HG02973 (cell line): ENCODE data around the gene ABCA1.

Experiments used
- ATAC-seq: cut with Tn5 transposase; IDR thresholded peaks from one replicate; pipeline ENCODE4 v1.9.1; 2021; ENCODE audit warnings: moderate library complexity; ENCODE audit not compliant: unreplicated experiment

ABCA1 gene

GRCh38 chr9:104850786-104851545, 77.0 kb downstream of the ABCA1 start:
- ATAC-seq: no peak

- no peak for ATAC-seq
Measured at GRCh38 chr9:104849023-104849422, 78.9 kb downstream of the ABCA1 start.

DNA sequence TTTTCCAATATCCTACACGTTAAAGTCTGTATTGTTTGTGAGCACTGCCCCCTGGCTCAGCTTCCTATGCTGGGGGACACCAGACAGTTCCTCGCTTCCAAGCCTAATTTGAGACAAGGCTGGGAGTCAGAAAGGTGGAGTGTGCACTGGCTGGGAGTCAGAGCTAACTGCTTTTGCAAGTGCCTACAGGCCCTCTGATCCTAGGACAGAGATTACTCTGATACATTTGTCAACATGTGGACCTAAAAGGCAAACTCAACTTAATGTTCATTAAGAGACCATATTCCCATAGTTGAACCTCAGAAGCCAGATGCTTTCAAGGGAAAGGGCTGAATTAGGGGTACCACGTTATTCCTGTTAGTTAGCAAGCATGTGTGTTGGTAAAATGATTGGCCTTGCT, 83.2 kb downstream of the ABCA1 start:
- no peak for ATAC-seq

- no peak for ATAC-seq
Measured at GRCh38 chr9:104843644-104844240, 84.2 kb downstream of the ABCA1 start.

DNA sequence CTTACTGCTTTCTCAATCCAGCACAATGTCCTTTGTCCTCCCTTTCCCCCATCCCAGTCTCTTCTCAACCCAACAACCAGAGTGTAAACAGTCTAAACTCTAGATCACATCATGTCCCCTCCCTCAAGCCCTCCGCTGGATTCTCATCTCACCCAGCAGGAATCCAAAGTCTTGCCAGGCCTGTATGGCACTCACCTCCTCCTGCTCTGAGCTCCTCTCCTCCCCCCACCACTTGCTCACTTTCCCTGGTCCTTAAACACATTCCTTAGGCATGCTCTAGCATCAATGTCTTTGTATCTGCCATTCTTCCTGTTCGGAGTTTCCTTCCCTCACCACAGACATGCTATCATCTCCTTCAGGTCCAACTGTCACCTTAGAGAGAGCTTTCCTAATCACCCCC, 85.3 kb downstream of the ABCA1 start:
- no peak for ATAC-seq

- no peak for ATAC-seq
Measured at GRCh38 chr9:104841601-104842141, 86.3 kb downstream of the ABCA1 start.

GRCh38 chr9:104838958-104839357, 89.0 kb downstream of the ABCA1 start:
- ATAC-seq: no peak

DNA sequence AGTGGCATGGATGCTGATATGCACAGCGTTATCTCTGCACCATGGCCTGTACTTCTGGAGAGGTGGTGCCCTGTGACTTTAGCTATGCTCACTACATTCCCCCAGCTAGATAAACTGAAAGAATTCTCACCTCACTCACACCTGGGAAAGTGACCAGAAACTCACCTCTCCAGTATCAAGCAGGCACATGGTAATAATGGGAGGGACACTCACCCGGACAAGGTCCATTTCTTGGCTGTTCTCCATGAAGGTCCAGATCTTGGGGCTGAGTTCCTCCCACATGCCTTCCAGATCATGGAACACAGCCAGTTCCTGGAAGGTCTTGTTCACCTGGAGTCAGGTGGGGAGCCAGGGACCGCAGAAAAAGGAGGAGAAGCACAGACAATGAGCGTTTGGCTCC, 91.2 kb downstream of the ABCA1 start:
- no peak for ATAC-seq

- no peak for ATAC-seq
Measured at GRCh38 chr9:104836235-104836634, 91.7 kb downstream of the ABCA1 start.

GRCh38 chr9:104835161-104835560, 92.8 kb downstream of the ABCA1 start:
- ATAC-seq: no peak

- no peak for ATAC-seq
Measured at GRCh38 chr9:104833696-104834095, 94.3 kb downstream of the ABCA1 start.

GRCh38 chr9:104831681-104832080, 96.3 kb downstream of the ABCA1 start:
- no peak for ATAC-seq

DNA sequence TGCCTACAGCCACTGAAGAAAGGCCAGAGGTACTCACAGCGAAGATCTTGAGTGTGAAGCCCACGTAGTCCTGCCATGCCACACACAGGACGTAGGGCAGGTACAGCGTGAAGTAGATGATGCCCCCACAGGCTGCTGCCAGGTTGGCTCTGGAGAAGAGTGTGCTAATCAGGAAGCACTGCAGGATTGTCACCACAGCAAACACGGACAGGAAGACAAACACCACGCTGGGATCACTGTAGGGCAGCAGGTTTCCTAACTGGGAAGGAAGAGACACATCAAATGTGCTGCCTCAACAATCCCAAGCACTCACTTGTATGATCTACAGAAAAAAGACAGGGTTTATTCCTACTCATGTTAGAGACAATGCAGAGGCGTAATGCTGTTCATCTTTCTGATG, 101.0 kb downstream of the ABCA1 start:
- ATAC-seq: no peak

GRCh38 chr9:104826079-104826775, 101.7 kb downstream of the ABCA1 start:
- ATAC-seq: no peak

- no peak for ATAC-seq
Measured at GRCh38 chr9:104820336-104820735, 107.6 kb downstream of the ABCA1 start.

DNA sequence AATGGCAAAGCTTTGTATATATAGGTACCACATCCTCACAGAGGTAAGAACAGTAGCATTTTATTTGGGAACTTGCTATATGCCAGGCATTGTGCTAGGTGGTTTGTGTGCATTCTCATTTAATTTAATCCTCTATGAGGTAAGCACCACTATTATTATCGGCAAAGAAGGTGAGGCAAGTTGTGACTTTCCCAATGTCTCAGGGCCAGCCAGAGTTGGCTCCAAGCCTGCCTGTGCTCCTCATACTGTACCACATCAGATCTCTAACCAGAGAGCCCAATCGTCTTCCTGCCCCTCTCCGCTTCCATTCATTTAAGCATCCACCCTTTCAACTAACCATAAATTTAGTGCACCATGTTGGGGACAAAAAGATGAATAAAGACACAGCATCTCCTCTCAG, 108.9 kb downstream of the ABCA1 start:
- no peak for ATAC-seq

DNA sequence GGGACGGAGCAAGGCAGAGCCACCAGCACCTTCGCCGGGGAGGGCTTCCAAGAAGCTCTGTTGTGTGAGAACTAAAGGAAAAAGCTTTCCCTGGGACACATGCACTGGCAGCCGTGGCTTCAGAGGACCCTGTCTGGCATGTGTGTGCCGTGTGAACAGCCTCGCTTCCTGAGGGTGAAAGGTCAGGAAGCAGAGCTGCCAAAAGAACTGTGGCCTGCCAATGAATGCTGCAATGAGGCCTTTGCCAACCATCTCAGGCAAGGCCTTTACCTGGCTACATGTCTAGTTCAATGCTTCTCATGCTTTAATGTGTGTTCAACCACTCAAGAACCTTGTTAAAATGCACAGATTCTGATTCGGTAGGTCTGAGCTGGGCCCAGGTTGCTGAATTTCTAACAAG, 110.5 kb downstream of the ABCA1 start:
- ATAC-seq: no peak

DNA sequence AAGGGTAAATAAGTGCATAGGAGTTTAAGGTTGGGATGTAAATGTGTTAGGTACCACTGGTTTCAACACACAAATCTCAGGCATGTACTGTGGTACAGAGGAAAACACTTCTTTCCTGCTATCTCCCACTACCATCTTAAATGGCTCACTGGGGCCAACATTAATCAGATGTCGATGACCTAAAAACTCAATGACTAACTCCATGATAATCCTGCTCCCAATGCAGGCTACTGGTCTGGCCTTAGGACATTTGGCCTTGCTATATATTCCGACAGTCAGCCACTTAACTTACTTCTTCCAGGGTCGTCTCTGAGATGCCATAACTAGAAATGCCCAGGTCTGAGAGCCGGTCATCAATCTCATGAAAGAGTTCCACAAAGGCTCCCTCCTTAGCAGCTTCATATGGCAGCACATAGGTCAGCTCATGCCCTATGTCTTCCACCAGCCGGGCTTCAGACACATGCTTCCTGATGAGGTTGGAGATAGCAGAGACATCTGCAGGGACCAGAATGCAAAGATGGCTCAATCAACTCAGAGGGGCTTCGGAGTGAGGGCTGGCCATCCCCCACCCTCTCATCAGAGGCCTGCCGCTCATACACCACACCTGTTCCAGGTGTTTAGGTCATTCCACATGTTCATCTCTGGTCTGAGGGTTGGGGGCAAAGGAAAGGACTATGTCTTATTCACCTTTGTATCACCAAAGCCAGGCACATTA, 111.9 kb downstream of the ABCA1 start:
- no peak for ATAC-seq

- no peak for ATAC-seq
Measured at GRCh38 chr9:104810421-104811339, 117.3 kb downstream of the ABCA1 start.

- ATAC-seq: no peak
Measured at GRCh38 chr9:104808035-104808614, 119.8 kb downstream of the ABCA1 start.
